IPS-18a (cell line): ENCODE measurements around the gene CSHL1.

Experiments used
- H3K27ac ChIP-seq: one replicate; pipeline ENCODE4 v1.5.1; 2013; ENCODE audit warnings: low read length
- H3K27me3 ChIP-seq: one replicate; pipeline ENCODE4 v1.6.1; 2013; ENCODE audit warnings: mild to moderate bottlenecking, low read length; ENCODE audit not compliant: control insufficient read depth, insufficient read depth
- H3K36me3 ChIP-seq: one replicate; pipeline ENCODE4 v1.6.1; 2013; ENCODE audit warnings: low read depth, low read length; ENCODE audit not compliant: control insufficient read depth
- H3K4me1 ChIP-seq: one replicate; pipeline ENCODE4 v1.6.1; 2013; ENCODE audit warnings: low read depth, low read length; ENCODE audit not compliant: control insufficient read depth
- H3K4me3 ChIP-seq: one replicate; pipeline ENCODE4 v1.5.1; 2013; ENCODE audit warnings: low read length
- H3K9ac ChIP-seq: one replicate; pipeline ENCODE4 v1.6.1; 2013; ENCODE audit warnings: mild to moderate bottlenecking, low read length, moderate library complexity
- H3K9me3 ChIP-seq: one replicate; pipeline ENCODE4 v1.6.1; 2013; ENCODE audit warnings: low read depth, low read length; ENCODE audit not compliant: control insufficient read depth

The CSHL1 gene

DNA sequence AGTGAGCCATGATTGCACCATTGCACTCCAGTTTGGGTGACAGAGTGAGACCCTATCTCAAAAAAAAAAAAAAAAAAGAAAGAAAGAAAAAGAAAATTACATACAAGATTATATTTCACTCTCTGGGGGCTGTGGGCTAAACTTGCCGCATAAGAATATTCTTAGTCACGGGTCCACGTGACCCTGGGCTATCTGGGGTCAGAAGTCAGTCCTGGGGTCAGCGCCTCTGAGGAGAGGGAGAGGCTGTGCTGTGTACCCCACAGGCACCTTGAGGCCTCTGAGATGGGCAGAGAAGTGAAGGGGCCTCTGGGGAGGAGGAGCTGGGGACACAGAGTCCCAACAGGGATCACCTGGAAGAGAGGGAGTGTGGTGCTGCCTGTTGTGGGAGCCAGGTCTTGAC is 26.9 kb upstream of the CSHL1 start:
- H3K27ac ChIP-seq = no peak overlapping the region
- H3K4me1 ChIP-seq = no peaks in the 10 kb centered on the region
- H3K9me3 ChIP-seq = no peaks in the 10 kb centered on the region
- no peaks in the 10 kb centered on the region for H3K27me3 ChIP-seq
- H3K36me3 ChIP-seq = no peaks in the 10 kb centered on the region
- no peak overlapping the region for H3K4me3 ChIP-seq
- H3K9ac ChIP-seq = no peak overlapping the region

DNA sequence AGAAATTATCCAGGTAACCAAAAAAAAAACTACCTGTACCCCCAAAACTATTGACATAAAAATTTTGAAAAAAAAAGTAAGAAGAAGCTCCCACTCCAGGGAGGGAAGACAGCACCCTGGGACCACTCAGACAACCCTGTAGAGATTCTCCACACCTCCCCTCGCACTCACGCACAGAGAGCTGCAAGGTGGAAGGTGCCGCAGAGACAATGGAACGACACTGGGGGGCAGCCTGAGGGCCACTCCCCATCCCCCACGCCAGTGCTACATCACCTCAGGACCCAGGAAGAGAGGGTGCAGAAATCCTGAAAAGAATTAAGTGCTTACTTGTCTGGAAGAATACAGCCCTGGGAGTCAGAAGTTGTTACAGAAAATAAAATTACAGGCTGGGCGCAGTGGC is 26.3 kb upstream of the CSHL1 start:
- H3K9ac ChIP-seq = no peak overlapping the region
- no peaks in the 10 kb centered on the region for H3K36me3 ChIP-seq
- H3K27me3 ChIP-seq = no peaks in the 10 kb centered on the region
- no peak overlapping the region for H3K27ac ChIP-seq
- H3K4me3 ChIP-seq = no peak overlapping the region
- H3K9me3 ChIP-seq = no peaks in the 10 kb centered on the region
- no peaks in the 10 kb centered on the region for H3K4me1 ChIP-seq

DNA sequence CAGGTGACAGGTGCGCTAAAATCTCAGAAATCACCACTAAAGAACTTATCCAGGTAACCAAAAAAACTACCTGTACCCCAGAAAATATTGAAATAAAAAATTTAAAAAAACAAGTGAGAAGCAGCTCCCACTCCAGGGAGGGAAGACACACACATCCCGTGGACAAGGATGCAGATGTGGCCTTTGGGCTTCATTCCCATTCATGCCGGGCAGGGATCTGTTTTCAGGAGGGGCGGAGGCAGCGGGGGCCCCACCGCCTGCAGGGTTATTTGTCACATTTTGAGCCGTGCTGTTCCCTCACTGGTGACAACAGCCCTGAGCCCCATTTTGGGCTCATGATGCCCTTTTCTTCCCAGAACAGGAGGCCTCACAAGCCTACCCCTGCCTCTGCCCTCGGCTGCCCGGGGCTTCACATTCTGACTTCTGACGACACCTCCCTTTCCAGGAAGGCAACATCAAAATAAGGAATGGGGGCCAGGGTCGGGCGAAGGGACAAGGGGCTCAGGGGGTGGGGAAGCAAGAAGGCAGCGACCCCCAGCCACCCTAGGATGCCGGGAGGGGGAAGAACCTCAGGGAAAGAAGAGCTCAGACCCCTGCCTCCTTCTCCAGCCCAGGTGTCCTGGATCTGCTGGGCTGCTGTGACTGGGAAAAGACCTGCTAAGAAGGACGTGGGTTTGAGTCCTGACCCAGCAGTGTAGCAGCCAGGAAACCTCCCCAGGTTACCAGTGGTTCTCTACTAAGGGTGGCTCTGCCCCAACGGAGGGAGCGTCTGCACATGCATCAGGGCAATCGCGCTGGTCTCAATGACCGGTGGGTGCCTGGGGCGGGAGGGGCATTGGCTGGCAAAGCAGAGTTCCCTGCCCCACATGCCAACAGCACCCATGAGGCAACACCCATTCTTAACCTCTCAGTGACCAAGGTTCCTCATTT is 23.4 kb upstream of the CSHL1 start:
- Histone ChIP-seq H3K27ac (no peak overlapping the region), H3K9me3 (no peaks in the 10 kb centered on the region), H3K36me3 (no peaks in the 10 kb centered on the region), H3K4me1 (no peaks in the 10 kb centered on the region), H3K27me3 (no peaks in the 10 kb centered on the region), H3K4me3 (no peak overlapping the region), H3K9ac (no peak overlapping the region)

DNA sequence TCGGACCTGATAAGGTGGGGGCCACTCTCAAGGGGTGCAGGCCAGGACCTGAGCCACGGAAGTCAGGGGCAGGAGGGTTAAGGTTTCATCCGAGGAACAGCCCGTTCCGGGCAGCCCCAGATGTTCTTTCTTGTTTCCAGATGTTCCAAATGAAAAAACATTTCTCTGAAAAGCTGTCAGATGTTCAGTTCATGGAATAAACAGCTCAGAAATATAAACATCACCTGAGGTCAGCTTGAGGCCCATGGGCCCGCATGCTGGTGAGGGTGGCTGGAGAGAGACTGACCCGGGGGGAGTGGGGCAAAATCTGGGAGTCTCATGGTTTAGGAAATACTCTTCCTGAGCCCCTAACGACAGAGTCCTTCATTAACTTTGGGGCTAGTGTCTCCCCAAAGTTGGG is 22.5 kb upstream of the CSHL1 start:
- Histone ChIP-seq H3K36me3 (no peaks in the 10 kb centered on the region), H3K4me3 (no peak overlapping the region), H3K9me3 (no peaks in the 10 kb centered on the region), H3K27me3 (no peaks in the 10 kb centered on the region), H3K9ac (no peak overlapping the region), H3K27ac (no peak overlapping the region), H3K4me1 (no peaks in the 10 kb centered on the region)

DNA sequence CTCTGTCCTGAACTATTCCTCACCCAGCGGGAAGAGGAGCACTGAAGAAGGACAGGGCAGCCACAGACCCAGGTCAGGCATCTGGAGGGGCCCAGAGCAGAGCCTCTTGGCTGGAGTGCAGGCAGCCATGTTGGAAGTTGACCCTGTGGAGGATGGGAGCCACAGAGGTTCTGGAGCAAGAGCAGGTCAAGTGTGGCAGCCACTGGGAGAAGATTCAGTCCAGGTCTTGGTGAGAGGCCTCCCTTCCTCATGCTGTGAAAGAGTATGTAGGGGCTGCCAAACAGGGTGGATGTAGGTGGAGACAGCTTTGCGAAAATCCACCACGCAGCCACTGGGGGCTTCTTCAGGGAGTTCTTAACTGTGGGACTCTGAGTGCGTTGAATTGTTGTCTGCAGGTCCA is 21.7 kb upstream of the CSHL1 start:
- no peaks in the 10 kb centered on the region for H3K9me3 ChIP-seq
- H3K36me3 ChIP-seq = no peaks in the 10 kb centered on the region
- H3K27me3 ChIP-seq = no peaks in the 10 kb centered on the region
- H3K4me1 ChIP-seq = no peaks in the 10 kb centered on the region
- no peak overlapping the region for H3K9ac ChIP-seq
- no peak overlapping the region for H3K27ac ChIP-seq
- no peak overlapping the region for H3K4me3 ChIP-seq

DNA sequence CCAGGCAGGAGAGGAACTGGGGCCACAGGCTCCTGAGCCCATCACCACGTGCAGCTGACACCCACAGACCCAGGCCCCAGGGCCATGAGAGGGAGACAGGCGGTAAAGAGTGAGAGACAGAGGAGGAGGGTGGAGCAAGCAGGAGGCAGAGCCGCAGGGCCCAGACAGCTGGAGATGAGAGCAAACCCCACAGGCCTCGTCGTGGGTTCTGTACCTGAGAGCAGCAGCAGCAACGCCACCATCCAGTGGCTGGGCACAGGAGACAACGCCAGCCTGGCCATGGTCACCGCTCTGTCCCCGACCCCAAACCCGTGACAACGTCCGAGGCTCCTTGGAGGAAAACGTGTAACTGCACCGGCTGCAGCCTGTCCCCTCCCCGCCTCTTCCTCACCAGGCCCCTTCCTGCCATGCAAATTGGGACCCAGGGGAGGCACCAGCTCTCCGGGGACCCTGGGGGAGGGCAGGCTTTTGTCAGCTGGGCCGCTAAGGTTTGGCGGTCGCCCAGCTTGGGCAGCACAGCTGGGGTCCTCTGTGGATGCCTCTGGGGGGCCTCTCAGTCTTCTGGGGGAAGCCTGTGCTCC is 21.0 kb upstream of the CSHL1 start, which contains the start of gene CD79B:
CD79B (minus strand) TSS at position 351 of the 581 bp plus-strand sequence; CDS start at position 281, 70 bp downstream.
- no peak within 1 kb of the TSS for H3K4me3 ChIP-seq
- no peaks in the 10 kb centered on the region for H3K4me1 ChIP-seq
- no peak within 1 kb of the TSS for H3K27ac ChIP-seq
- H3K27me3 ChIP-seq = no peaks in the 10 kb centered on the region
- no peaks in the 10 kb centered on the region for H3K9me3 ChIP-seq
- H3K9ac ChIP-seq = no peak within 1 kb of the TSS
- H3K36me3 ChIP-seq = no peaks in the 10 kb centered on the region

DNA sequence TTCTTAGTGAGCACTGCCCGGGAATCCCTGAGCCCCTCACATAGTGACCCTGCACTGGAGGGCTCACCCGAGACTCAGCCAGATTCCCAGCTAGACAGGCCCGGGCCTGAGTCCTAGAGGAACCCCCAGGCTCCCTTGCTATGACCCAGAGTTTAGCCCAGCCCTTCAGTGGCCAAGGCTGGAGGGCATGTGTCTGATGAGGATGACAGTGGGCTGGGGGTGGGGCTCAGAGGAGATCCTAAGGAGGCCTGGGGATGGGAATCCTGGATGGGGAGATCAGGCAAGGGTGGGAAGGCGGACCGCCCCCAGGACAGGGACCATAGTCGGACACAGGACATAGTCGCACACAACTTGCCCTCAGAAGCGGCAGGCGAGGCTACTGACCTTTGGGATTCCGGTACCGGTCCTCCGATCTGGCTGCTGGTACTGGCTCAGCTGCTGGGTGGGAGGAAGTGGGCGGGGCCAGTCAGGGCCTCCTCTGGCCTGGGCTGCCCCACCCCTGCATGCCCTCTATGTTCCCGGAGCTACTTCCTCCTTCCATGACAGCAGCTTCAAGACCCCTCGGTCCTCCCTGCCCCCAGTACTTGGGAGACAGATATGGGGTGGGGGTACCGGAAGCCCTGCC is 20.0 kb upstream of the CSHL1 start:
- Histone ChIP-seq H3K9me3 (no peaks in the 10 kb centered on the region), H3K36me3 (no peaks in the 10 kb centered on the region), H3K4me1 (no peaks in the 10 kb centered on the region), H3K4me3 (no peak overlapping the region), H3K9ac (no peak overlapping the region), H3K27me3 (no peaks in the 10 kb centered on the region), H3K27ac (no peak overlapping the region)

DNA sequence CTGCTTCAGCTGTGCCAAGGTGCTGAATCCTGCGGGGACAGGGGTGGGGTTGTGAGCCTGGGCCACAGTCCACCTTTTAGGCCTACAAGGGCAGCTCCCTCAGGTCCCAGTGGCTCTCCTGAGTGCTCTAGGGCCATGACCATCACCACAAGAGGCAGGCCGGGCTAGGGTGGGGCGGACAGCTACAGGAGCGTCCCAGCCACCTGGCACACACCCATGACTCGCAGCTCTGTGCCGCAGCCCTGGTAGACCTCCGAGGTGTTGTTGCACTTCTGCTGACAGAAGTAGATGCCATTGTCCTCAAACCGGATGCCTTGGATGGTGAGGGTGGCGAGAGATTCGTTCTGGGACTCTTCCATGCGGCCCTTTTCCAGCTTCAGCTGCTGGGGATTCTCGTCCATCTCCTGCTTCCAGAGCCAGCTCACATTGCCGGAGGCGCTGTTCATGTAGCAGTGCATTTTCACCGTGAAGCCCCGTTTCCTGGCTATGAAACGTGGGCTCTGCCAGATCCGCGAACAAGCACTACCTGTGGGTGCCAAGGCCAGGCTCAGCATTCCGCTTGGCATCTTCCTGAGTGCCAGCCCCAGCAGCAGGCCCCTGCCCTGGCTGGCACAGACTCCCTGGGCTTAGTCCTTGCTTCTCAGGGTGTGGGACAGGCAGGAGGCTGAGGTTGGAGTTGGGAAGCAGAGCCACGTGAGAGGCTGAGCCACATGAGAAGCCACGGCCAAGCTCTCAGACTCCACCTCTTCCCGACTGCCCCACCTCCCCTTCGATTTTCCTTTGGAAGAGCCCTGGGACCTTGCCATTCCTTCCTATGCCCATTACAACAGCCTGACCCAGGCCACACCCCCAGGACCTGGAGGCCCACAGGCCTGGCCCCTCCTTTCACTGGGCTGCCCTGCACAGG is 19.1 kb upstream of the CSHL1 start:
- Histone ChIP-seq H3K4me3 (no peak overlapping the region), H3K27me3 (no peaks in the 10 kb centered on the region), H3K9ac (no peak overlapping the region)

DNA sequence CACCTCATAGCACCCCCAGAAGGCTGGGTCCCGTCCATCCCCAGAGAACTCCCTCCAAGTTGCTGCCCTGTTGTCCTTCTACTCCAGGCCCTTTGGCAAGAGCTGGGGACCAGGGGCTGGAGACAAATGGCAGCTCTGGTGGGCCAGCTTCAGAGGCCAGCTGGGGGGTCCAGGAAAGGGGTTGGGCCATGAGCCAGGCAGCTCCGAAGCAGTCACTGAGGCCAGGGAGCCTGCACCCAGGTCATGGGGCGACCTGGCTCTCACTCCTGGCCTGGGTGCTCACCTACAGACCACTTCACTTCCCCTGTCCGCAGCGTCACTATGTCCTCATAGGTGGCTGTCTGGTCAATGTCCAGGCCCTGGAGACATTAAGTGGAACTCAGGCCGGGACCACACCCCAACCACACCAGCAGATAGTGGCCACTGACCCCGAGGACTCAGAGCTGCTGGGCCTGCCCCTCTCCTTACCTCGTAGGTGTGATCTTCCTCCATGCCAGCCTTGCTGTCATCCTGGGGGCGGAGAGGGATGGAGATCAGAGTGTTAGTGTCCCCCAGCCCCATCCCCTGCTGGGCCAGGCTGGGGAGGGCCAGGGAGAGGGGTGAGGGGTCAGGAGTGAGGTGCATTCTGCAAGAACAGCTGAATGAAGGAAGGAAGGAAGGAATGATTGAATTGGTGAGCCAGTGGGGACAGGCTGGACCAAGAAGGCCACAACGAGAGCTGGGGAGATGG is 18.1 kb upstream of the CSHL1 start:
- Histone ChIP-seq H3K4me1 (no peaks in the 10 kb centered on the region), H3K9ac (no peak overlapping the region), H3K9me3 (no peaks in the 10 kb centered on the region), H3K36me3 (no peaks in the 10 kb centered on the region), H3K4me3 (no peak overlapping the region), H3K27ac (no peak overlapping the region), H3K27me3 (no peaks in the 10 kb centered on the region)

More for the DNA sequence above, 19.1 kb upstream of the CSHL1 start:
- Histone ChIP-seq H3K9me3 (no peaks in the 10 kb centered on the region), H3K27ac (no peak overlapping the region), H3K36me3 (no peaks in the 10 kb centered on the region), H3K4me1 (no peaks in the 10 kb centered on the region)

DNA sequence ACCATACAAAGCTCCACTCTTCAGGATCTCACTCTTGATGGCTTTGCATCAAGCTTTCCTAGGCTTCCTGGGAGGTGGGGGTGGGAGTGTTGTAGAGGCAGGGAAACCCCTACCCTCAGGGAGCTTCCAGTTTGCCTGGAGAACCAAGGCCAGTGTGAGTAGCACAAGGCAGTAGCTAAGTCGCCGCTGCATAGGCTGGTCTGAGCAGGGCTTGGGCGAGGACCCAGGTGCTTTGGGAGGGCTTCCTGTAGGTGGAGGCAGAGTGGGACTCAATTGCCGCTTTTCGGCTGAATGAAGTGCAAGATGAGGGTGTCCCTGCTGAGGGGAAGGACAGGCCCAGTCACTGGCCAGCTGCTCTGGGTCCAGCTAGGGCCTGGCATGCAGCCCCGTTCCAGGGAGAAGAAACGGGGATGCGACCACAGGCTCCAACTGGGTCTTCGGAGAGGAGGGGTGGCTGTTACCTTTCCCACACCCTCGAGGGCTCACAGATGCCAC is 17.2 kb upstream of the CSHL1 start:
- no peaks in the 10 kb centered on the region for H3K27me3 ChIP-seq
- no peak overlapping the region for H3K27ac ChIP-seq
- no peak overlapping the region for H3K4me3 ChIP-seq
- H3K9me3 ChIP-seq = no peaks in the 10 kb centered on the region
- no peaks in the 10 kb centered on the region for H3K4me1 ChIP-seq
- no peaks in the 10 kb centered on the region for H3K36me3 ChIP-seq
- H3K9ac ChIP-seq = no peak overlapping the region
